Nephron progenitor cell (in vitro differentiated cells): ENCODE results near the gene ASAP2.
"Not testable (repeated sequence)": the region's sequence is repeated elsewhere in the genome, so short reads cannot be mapped to it uniquely, and the experiment has no call there.

Experiments
- DNase-seq: peaks from one replicate; pipeline ENCODE4 v3.0.0; 2021
- H3K27ac Mint-ChIP-seq: 2 replicates; pipeline ENCODE4 v1.8.0; 2021; ENCODE audit warnings: mild to moderate bottlenecking, moderate library complexity, mixed read lengths
- H3K27me3 Mint-ChIP-seq: 2 replicates; pipeline ENCODE4 v1.8.0; 2021; ENCODE audit warnings: mild to moderate bottlenecking, low read depth, mixed read lengths; ENCODE audit not compliant: poor library complexity
- H3K36me3 Mint-ChIP-seq: 2 replicates; pipeline ENCODE4 v1.8.0; 2021; ENCODE audit warnings: low read depth, mixed read lengths
- H3K4me1 Mint-ChIP-seq: 2 replicates; pipeline ENCODE4 v1.8.0; 2021; ENCODE audit warnings: mixed read lengths
- H3K4me3 Mint-ChIP-seq: 2 replicates; pipeline ENCODE4 v1.8.0; 2021; ENCODE audit warnings: mild to moderate bottlenecking, moderate library complexity, mixed read lengths
- H3K9me3 Mint-ChIP-seq: 2 replicates; pipeline ENCODE4 v1.8.0; 2021; ENCODE audit warnings: mild to moderate bottlenecking, moderate library complexity, mixed read lengths
- CTCF ChIP-seq: fragments of 200-600 bp; sonication (generic); IDR thresholded peaks from 2 replicates; pipeline ENCODE4 v1.5.0; 2021; ENCODE audit warnings: antibody characterized with exemption

The ASAP2 gene

GRCh38 chr2:9392898-9393765 lies 186.5 kb downstream of the ASAP2 start:
- Mint-ChIP-seq H3K36me3 (peaks cover 54% of the 10 kb centered on the region), H3K9me3 (no peaks in the 10 kb centered on the region), H3K27ac (peak overlapping the region; percentile 98), H3K27me3 (no peaks in the 10 kb centered on the region), H3K4me1 (peaks cover 31% of the 10 kb centered on the region), H3K4me3 (peak overlapping the region; percentile 58)
- DNase-seq, result peak; percentile 60
- TF ChIP-seq CTCF, result no peak

- Mint-ChIP-seq H3K4me3 (no peak overlapping the region), H3K4me1 (peaks cover 45% of the 10 kb centered on the region), H3K27me3 (no peaks in the 10 kb centered on the region), H3K9me3 (no peaks in the 10 kb centered on the region), H3K36me3 (peaks cover 47% of the 10 kb centered on the region), H3K27ac (peak overlapping the region; percentile 85)
- no peak for TF ChIP-seq CTCF
- DNase-seq, result no peak
These were observed 188.2 kb downstream of the ASAP2 start for GRCh38 chr2:9394816-9395215.

GRCh38 chr2:9397201-9397600 lies 190.6 kb downstream of the ASAP2 start:
- no peak for DNase-seq
- H3K4me3 Mint-ChIP-seq, result no peak overlapping the region
- H3K4me1 Mint-ChIP-seq, result peaks cover 47% of the 10 kb centered on the region
- peaks cover 31% of the 10 kb centered on the region for H3K36me3 Mint-ChIP-seq
- no peaks in the 10 kb centered on the region for H3K9me3 Mint-ChIP-seq
- TF ChIP-seq CTCF, result no peak
- H3K27me3 Mint-ChIP-seq, result no peaks in the 10 kb centered on the region
- peak overlapping the region; percentile 64 for H3K27ac Mint-ChIP-seq

- DNase-seq, H3K4me3 Mint-ChIP-seq, H3K9me3 Mint-ChIP-seq, H3K27ac Mint-ChIP-seq, H3K27me3 Mint-ChIP-seq: not testable (repeated sequence)
- peaks cover 37% of the 10 kb centered on the region for H3K4me1 Mint-ChIP-seq
- H3K36me3 Mint-ChIP-seq, result peaks cover 38% of the 10 kb centered on the region
These were observed 191.6 kb downstream of the ASAP2 start for GRCh38 chr2:9398251-9398650.

GRCh38 chr2:9398881-9399780 lies 192.5 kb downstream of the ASAP2 start:
- no peak for TF ChIP-seq CTCF
- H3K9me3 Mint-ChIP-seq, result no peaks in the 10 kb centered on the region
- H3K4me1 Mint-ChIP-seq, result peaks cover 29% of the 10 kb centered on the region
- peaks cover 43% of the 10 kb centered on the region for H3K36me3 Mint-ChIP-seq
- H3K27me3 Mint-ChIP-seq, result no peaks in the 10 kb centered on the region
- DNase-seq, result no peak
- H3K27ac Mint-ChIP-seq, result peak overlapping the region; percentile 79
- no peak overlapping the region for H3K4me3 Mint-ChIP-seq
